ENCODE data around the gene C1QTNF4. TPM values are rescaled to one million over a fixed set of nuclear protein-coding genes. Genes with fewer than 3 reads are reported as not detected.

C1QTNF4 gene
- total and polyA plus RNA-seq, 2 of the 13 experiments (the other 11 are each of a cell fraction or from before 2014, with no cell fraction given), result not detected

DNA sequence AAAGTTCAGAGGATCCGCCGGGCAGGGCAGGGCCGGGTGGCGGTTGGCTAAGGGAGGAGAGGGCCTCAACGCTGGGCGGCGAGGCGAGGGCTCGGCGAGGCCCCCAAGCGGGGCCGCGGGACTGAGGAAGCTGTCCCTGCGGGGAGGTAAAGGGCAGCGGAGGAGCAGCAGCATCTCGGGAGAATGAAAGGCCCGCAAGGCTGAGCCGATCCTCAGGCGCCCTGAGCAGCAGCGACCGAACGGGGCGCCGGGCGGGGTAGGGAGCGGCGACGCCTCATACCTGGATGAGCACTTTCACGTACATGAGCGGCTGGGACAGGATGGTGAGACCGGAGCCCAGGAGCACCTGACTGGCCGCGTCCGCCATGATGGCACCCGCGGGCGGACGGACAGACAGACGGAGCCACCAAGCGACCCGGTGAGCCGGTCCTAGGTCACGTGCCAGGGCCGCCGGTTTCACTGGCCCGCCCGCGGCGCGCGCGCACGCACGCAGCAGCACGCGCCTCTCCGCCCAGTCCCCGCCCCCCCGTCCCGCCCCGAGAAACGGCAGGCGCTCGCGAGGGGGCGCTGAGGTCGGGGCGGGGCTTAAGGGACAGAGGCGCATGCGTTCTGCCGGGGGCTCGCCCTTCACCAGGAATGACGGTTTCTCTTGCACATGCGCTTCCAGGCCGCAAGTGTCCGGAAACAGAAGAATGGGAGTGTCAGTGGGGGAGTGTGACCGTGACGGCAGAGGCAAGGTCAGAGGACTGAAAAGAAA lies 48.1 kb upstream of the C1QTNF4 start, which contains the start of gene MTCH2 (continued):
- TF ChIP-seq ZNF317 (CRISPR knock-in tag; IDR thresholded peaks at IDR 0.05) (peak; percentile 80; the same call in 1 of the 2 replicates), NR2F1 (CRISPR knock-in tag; IDR thresholded peaks at IDR 0.05) (peak; percentile 10 to 17; a peak in 2 of 4 replicates), ZIK1 (CRISPR knock-in tag; IDR thresholded peaks at IDR 0.05; ENCODE audit: borderline replicate concordance, low read depth) (peak; percentile 67; the same call in 1 of the 2 replicates), TARDBP (CRISPR knock-in tag; IDR thresholded peaks at IDR 0.05) (0 out of 2 replicates have a peak, but pooled peaks have one; percentile 41), RFXANK (CRISPR knock-in tag; IDR thresholded peaks at IDR 0.05) (no peak; the same call in 1 of the 2 replicates), TSC22D2 (CRISPR knock-in tag; IDR thresholded peaks at IDR 0.05; ENCODE audit: borderline replicate concordance) (peak; percentile 83; the same call in 1 of the 2 replicates), TBX2 (CRISPR knock-in tag; IDR thresholded peaks at IDR 0.05; ENCODE audit: borderline replicate concordance) (peak; percentile 68; the same call in 1 of the 2 replicates), ZMAT3 (CRISPR knock-in tag; conservative IDR thresholded peaks at IDR 0.05) (peak; percentile 76; the same call in 1 of the 2 replicates), ELF3 (CRISPR knock-in tag; IDR thresholded peaks at IDR 0.05) (0 out of 2 replicates have a peak, but pooled peaks have one; percentile 10), PHF5A (CRISPR knock-in tag; IDR thresholded peaks at IDR 0.05; ENCODE audit: low read depth, unreplicated experiment) (no peak), ISL2 (CRISPR knock-in tag; IDR thresholded peaks at IDR 0.05) (no peak)
- TF ChIP-seq, protein P1, sequence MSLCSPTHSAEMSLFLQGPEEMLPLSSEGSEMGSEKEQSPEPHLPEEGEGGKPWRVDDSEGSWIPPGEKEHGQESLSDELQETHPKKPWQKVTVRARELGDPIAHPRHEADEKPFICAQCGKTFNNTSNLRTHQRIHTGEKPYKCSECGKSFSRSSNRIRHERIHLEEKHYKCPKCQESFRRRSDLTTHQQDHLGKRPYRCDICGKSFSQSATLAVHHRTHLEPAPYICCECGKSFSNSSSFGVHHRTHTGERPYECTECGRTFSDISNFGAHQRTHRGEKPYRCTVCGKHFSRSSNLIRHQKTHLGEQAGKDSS (CRISPR knock-in tag; IDR thresholded peaks at IDR 0.05; ENCODE audit: borderline replicate concordance, low read depth), result peak; percentile 56
- TF ChIP-seq, protein P2, sequence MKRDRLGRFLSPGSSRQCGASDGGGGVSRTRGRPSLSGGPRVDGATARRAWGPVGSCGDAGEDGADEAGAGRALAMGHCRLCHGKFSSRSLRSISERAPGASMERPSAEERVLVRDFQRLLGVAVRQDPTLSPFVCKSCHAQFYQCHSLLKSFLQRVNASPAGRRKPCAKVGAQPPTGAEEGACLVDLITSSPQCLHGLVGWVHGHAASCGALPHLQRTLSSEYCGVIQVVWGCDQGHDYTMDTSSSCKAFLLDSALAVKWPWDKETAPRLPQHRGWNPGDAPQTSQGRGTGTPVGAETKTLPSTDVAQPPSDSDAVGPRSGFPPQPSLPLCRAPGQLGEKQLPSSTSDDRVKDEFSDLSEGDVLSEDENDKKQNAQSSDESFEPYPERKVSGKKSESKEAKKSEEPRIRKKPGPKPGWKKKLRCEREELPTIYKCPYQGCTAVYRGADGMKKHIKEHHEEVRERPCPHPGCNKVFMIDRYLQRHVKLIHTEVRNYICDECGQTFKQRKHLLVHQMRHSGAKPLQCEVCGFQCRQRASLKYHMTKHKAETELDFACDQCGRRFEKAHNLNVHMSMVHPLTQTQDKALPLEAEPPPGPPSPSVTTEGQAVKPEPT (CRISPR knock-in tag; IDR thresholded peaks at IDR 0.05; ENCODE audit: low read depth), result no peak
- TF ChIP-seq, protein P3, sequence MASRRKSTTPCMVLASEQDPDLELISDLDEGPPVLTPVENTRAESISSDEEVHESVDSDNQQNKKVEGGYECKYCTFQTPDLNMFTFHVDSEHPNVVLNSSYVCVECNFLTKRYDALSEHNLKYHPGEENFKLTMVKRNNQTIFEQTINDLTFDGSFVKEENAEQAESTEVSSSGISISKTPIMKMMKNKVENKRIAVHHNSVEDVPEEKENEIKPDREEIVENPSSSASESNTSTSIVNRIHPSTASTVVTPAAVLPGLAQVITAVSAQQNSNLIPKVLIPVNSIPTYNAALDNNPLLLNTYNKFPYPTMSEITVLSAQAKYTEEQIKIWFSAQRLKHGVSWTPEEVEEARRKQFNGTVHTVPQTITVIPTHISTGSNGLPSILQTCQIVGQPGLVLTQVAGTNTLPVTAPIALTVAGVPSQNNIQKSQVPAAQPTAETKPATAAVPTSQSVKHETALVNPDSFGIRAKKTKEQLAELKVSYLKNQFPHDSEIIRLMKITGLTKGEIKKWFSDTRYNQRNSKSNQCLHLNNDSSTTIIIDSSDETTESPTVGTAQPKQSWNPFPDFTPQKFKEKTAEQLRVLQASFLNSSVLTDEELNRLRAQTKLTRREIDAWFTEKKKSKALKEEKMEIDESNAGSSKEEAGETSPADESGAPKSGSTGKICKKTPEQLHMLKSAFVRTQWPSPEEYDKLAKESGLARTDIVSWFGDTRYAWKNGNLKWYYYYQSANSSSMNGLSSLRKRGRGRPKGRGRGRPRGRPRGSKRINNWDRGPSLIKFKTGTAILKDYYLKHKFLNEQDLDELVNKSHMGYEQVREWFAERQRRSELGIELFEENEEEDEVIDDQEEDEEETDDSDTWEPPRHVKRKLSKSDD (CRISPR knock-in tag; IDR thresholded peaks at IDR 0.05; ENCODE audit: low read depth), result no peak
- TF ChIP-seq, protein P4, sequence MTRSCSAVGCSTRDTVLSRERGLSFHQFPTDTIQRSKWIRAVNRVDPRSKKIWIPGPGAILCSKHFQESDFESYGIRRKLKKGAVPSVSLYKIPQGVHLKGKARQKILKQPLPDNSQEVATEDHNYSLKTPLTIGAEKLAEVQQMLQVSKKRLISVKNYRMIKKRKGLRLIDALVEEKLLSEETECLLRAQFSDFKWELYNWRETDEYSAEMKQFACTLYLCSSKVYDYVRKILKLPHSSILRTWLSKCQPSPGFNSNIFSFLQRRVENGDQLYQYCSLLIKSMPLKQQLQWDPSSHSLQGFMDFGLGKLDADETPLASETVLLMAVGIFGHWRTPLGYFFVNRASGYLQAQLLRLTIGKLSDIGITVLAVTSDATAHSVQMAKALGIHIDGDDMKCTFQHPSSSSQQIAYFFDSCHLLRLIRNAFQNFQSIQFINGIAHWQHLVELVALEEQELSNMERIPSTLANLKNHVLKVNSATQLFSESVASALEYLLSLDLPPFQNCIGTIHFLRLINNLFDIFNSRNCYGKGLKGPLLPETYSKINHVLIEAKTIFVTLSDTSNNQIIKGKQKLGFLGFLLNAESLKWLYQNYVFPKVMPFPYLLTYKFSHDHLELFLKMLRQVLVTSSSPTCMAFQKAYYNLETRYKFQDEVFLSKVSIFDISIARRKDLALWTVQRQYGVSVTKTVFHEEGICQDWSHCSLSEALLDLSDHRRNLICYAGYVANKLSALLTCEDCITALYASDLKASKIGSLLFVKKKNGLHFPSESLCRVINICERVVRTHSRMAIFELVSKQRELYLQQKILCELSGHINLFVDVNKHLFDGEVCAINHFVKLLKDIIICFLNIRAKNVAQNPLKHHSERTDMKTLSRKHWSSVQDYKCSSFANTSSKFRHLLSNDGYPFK (CRISPR knock-in tag; IDR thresholded peaks at IDR 0.05; ENCODE audit: borderline replicate concordance), result peak; percentile 71; the same call in 1 of the 2 replicates
